SK-N-SH (cell line): ENCODE results near the gene DNAH6. TPM values are rescaled to one million over a fixed set of nuclear protein-coding genes. Genes with fewer than 3 reads are reported as not detected.

Experiments
- CTCF ChIA-PET: fragments of 300-600, 350-600 bp; formaldehyde crosslinking; extraction: SDS; loops from one replicate; lab custom pipeline; 2021; lab: Yijun Ruan, JAX
- POLR2A ChIA-PET: fragments of 350-600 bp; sonication (Branson Sonifier 250); formaldehyde crosslinking; extraction: SDS; loops from one replicate; lab custom pipeline; 2020; ENCODE audit warnings: antibody characterized with exemption, inconsistent platforms; lab: Yijun Ruan, JAX
- DNase-seq: peaks from one replicate; pipeline ENCODE4 v3.0.0; 2012
- H2AFZ ChIP-seq: fragments of 200-600 bp; sonication (generic); 2 replicates; pipeline ENCODE4 v1.8.1; 2016; ENCODE audit warnings: antibody characterized with exemption, mild to moderate bottlenecking, low read depth
- H3F3A ChIP-seq: fragments of 200-600 bp; sonication (generic); replicated peaks from 2 replicates; pipeline ENCODE3; 2016; ENCODE audit warnings: antibody characterized with exemption, mild to moderate bottlenecking; ENCODE audit not compliant: insufficient read depth
- H3K27ac ChIP-seq, 2 experiments: fragments of 200-500 bp in 1 of 2; fragments of 200-600 bp in 1 of 2; sonication (Bioruptor generic) in 1 of 2; sonication (generic), shearing (Covaris generic) in 1 of 2; 2 replicates each; pipeline versions ENCODE4 v1.5.1 to v1.6.1; 2014 to 2016; ENCODE audit warnings: low read depth in 2 of 2, inconsistent platforms in 1 of 2, low read length in 1 of 2, mild to moderate bottlenecking in 1 of 2, mixed read lengths in 1 of 2
- H3K27me3 ChIP-seq: fragments of 200-600 bp; sonication (generic), shearing (Covaris generic); 2 replicates; pipeline ENCODE4 v1.6.1; 2016; ENCODE audit warnings: mixed run types; ENCODE audit not compliant: insufficient read depth
- H3K36me3 ChIP-seq, 2 experiments: fragments of 200-500 bp in 1 of 2; fragments of 200-600 bp in 1 of 2; sonication (Bioruptor generic) in 1 of 2; sonication (generic) in 1 of 2; replicated peaks in 1 of 2; 2 replicates each; pipeline versions ENCODE3 to v1.5.1; 2014 to 2016; ENCODE audit warnings: low read length in 1 of 2, mild to moderate bottlenecking in 1 of 2; ENCODE audit not compliant: insufficient read depth in 2 of 2, control insufficient read depth in 1 of 2
- H3K4me1 ChIP-seq, 2 experiments: fragments of 200-500 bp in 1 of 2; fragments of 200-600 bp in 1 of 2; sonication (Bioruptor generic) in 1 of 2; sonication (generic), shearing (Covaris generic) in 1 of 2; 2 replicates each; pipeline versions ENCODE4 v1.5.1 to v1.6.1; 2014 to 2016; ENCODE audit warnings: low read depth in 1 of 2, low read length in 1 of 2, mixed run types in 1 of 2; ENCODE audit not compliant: insufficient read depth in 2 of 2, control insufficient read depth in 1 of 2
- H3K4me2 ChIP-seq: fragments of 200-600 bp; sonication (generic), shearing (Covaris generic); 2 replicates; pipeline ENCODE4 v1.6.1; 2017; ENCODE audit warnings: mixed run types
- H3K4me3 ChIP-seq, 2 experiments: fragments of 200-500 bp in 1 of 2; fragments of 200-600 bp in 1 of 2; sonication (Bioruptor generic) in 1 of 2; sonication (generic), shearing (Covaris generic) in 1 of 2; 2 replicates each; pipeline versions ENCODE4 v1.5.1 to v1.8.1; 2014 to 2016; ENCODE audit warnings: low read depth in 2 of 2, inconsistent platforms in 1 of 2, low read length in 1 of 2, mild to moderate bottlenecking in 1 of 2, mixed read lengths in 1 of 2, moderate library complexity in 1 of 2
- H3K79me2 ChIP-seq: fragments of 200-600 bp; sonication (generic); 2 replicates; pipeline ENCODE4 v1.8.1; 2017; ENCODE audit warnings: mild to moderate bottlenecking; ENCODE audit not compliant: insufficient read depth
- H3K9ac ChIP-seq: fragments of 200-600 bp; sonication (generic); 2 replicates; pipeline ENCODE4 v1.6.1; 2017; ENCODE audit warnings: mixed run types
- H3K9me2 ChIP-seq: fragments of 200-600 bp; sonication (generic); 2 replicates; pipeline ENCODE4 v1.6.1; 2017; ENCODE audit warnings: mixed run types
- H3K9me3 ChIP-seq: fragments of 200-600 bp; sonication (generic); 2 replicates; pipeline ENCODE4 v1.6.1; 2017; ENCODE audit warnings: mixed run types, mild to moderate bottlenecking, moderate library complexity
- H4K20me1 ChIP-seq: fragments of 200-600 bp; sonication (generic); 2 replicates; pipeline ENCODE4 v1.6.1; 2017; ENCODE audit warnings: mild to moderate bottlenecking, mixed run types; ENCODE audit not compliant: insufficient read depth
- CHD2 ChIP-seq: fragments of 150-350 bp; IDR thresholded peaks from 2 replicates; pipeline ENCODE4 v1.6.1; 2018; ENCODE audit warnings: low read length; ENCODE audit not compliant: partially characterized antibody
- CTCF ChIP-seq: fragments of 200-600 bp; sonication (generic); IDR thresholded peaks from 2 replicates; pipeline ENCODE4 v1.6.1; 2017; ENCODE audit warnings: antibody characterized with exemption, mild to moderate bottlenecking, moderate library complexity
- EP300 ChIP-seq, 2 experiments: IDR thresholded peaks; 2 replicates each; pipeline versions ENCODE4 v1.4.0 to v1.6.1; 2012; ENCODE audit warnings: borderline replicate concordance in 1 of 2, low read depth in 1 of 2, low read length in 1 of 2
- FOSL2 ChIP-seq: IDR thresholded peaks from 2 replicates; pipeline ENCODE4 v1.4.0; 2012; ENCODE audit warnings: low read depth, mild to moderate bottlenecking, moderate library complexity, borderline replicate concordance
- FOXJ3 ChIP-seq: sonication (generic); formaldehyde crosslinking; IDR thresholded peaks from 2 replicates; pipeline ENCODE4 v1.5.1; 2020; ENCODE audit warnings: mild to moderate bottlenecking, missing genetic modification reagents
- FOXM1 ChIP-seq: IDR thresholded peaks from 2 replicates; pipeline ENCODE4 v1.4.0; 2012; ENCODE audit warnings: low read depth, mild to moderate bottlenecking
- GATA2 ChIP-seq: sonication (generic); formaldehyde crosslinking; IDR thresholded peaks from 2 replicates; pipeline ENCODE4 v1.5.0; 2020; ENCODE audit warnings: mild to moderate bottlenecking, missing genetic modification reagents
- JUND ChIP-seq: IDR thresholded peaks from 2 replicates; pipeline ENCODE4 v1.4.0; 2012
- MEF2A ChIP-seq: IDR thresholded peaks from 2 replicates; pipeline ENCODE4 v1.4.0; 2012; ENCODE audit warnings: low read depth, borderline replicate concordance
- POLR2AphosphoS5 ChIP-seq: IDR thresholded peaks from 2 replicates; pipeline ENCODE4 v1.6.1; 2012; ENCODE audit warnings: low read depth, low read length
- SIN3A ChIP-seq: IDR thresholded peaks from 2 replicates; pipeline ENCODE4 v1.6.1; 2012; ENCODE audit warnings: low read depth, mild to moderate bottlenecking, low read length, moderate library complexity, borderline replicate concordance
- TAF1 ChIP-seq: IDR thresholded peaks from 2 replicates; pipeline ENCODE4 v1.6.1; 2012; ENCODE audit warnings: low read depth, mild to moderate bottlenecking, low read length, moderate library complexity, borderline replicate concordance
- TCF12 ChIP-seq: IDR thresholded peaks from 2 replicates; pipeline ENCODE4 v1.4.0; 2012
- TEAD4 ChIP-seq: IDR thresholded peaks from 2 replicates; pipeline ENCODE4 v1.4.0; 2012; ENCODE audit warnings: mild to moderate bottlenecking, borderline replicate concordance; ENCODE audit not compliant: insufficient read depth
- WGBS: methylation state at CpG from one replicate; pipeline ENCODE4 v1.1.6; 2017; ENCODE audit warnings: low lambda C conversion rate; 5-methylcytosine and 5-hydroxymethylcytosine counted together
- polyA plus RNA-seq, 3 experiments: library from polyadenylated mRNA; depleted of rRNA; stranded (reverse); fragments of >200 nt; gene quantifications; 2 replicates each; pipeline ENCODE4 v1.2.3, GENCODE V29; 2012
- TF ChIP-seq, protein P1 (sequence below): IDR thresholded peaks from 2 replicates; pipeline ENCODE4 v1.4.0; 2012; ENCODE audit warnings: low read depth, borderline replicate concordance
- TF ChIP-seq, protein P2 (sequence below): IDR thresholded peaks from 2 replicates; pipeline ENCODE4 v1.4.0; 2012; ENCODE audit warnings: low read depth, borderline replicate concordance

DNAH6 gene
- polyA plus RNA-seq, 1 of the 3 experiments (the other 2 are of a cell fraction), result 0.03 TPM

- CTCF ChIA-PET, result no interaction called here
- POLR2A ChIA-PET, result no interaction called here
- H2AFZ ChIP-seq, result no peak overlapping the region
These were observed 203.1 kb downstream of the DNAH6 start for GRCh38 chr2:84719434-84719833.

DNA sequence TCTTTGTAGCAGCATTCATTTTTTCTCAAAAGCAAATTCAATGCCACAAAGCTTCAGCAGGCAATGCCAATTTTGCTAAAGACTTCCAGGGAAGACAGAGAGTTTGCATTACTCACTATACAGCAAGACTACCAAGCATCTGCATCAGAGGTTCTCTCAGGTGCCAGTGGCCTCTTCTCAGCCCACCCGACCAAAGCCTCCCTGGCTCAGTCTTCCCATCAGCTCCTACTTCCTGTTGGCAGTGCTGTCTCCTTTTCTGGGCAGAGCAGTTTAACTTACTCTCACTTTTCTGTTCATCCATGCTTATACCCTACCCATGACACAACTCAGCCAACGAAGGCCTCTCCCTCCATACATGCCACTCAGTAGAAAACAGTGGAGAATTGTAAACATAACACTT lies 207.5 kb downstream of the DNAH6 start:
- Histone ChIP-seq H4K20me1 (no peaks in the 10 kb centered on the region), H3K79me2 (no peaks in the 10 kb centered on the region), H3K36me3 (no peaks in the 10 kb centered on the region), H3K4me2 (no peak overlapping the region), H3K27ac (no peak overlapping the region), H3K9me2 (no peaks in the 10 kb centered on the region), H3K4me3 (no peak overlapping the region), H3K4me1 (no peaks in the 10 kb centered on the region), H3F3A (no peaks in the 10 kb centered on the region), H3K9ac (no peak overlapping the region), H2AFZ (no peak overlapping the region), H3K27me3 (no peaks in the 10 kb centered on the region), H3K9me3 (no peaks in the 10 kb centered on the region)
- CTCF ChIA-PET, result no interaction called here
- POLR2A ChIA-PET, result no interaction called here
- 4% methylated on average over 2 of the region's 2 CpGs for WGBS
- DNase-seq, result no peak
- TF ChIP-seq TAF1, result no peak
- TF ChIP-seq, protein P1, sequence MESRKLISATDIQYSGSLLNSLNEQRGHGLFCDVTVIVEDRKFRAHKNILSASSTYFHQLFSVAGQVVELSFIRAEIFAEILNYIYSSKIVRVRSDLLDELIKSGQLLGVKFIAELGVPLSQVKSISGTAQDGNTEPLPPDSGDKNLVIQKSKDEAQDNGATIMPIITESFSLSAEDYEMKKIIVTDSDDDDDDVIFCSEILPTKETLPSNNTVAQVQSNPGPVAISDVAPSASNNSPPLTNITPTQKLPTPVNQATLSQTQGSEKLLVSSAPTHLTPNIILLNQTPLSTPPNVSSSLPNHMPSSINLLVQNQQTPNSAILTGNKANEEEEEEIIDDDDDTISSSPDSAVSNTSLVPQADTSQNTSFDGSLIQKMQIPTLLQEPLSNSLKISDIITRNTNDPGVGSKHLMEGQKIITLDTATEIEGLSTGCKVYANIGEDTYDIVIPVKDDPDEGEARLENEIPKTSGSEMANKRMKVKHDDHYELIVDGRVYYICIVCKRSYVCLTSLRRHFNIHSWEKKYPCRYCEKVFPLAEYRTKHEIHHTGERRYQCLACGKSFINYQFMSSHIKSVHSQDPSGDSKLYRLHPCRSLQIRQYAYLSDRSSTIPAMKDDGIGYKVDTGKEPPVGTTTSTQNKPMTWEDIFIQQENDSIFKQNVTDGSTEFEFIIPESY, result no peak
- TF ChIP-seq TEAD4, result no peak
- no peak for TF ChIP-seq CTCF
- no peak for TF ChIP-seq FOXM1
- no peak for TF ChIP-seq JUND
- TF ChIP-seq, all 33 proteins: peak for 0

More at GRCh38 chr2:84719434-84719833, 203.1 kb downstream of the DNAH6 start:
- no peaks in the 10 kb centered on the region for H3K9me2 ChIP-seq
- no peaks in the 10 kb centered on the region for H3K36me3 ChIP-seq
- H3K4me3 ChIP-seq, result no peak overlapping the region
- DNase-seq, result no peak
- no peaks in the 10 kb centered on the region for H3K79me2 ChIP-seq
- TF ChIP-seq EP300 (IDR thresholded peaks at IDR 0.05; ENCODE audit: borderline replicate concordance in 1 of 2, low read depth in 1 of 2, low read length in 1 of 2), result no peak
- no peak for TF ChIP-seq CHD2
- no peak for TF ChIP-seq TCF12
- TF ChIP-seq GATA2 (CRISPR knock-in tag), result no peak
- TF ChIP-seq JUND, result no peak
- TF ChIP-seq SIN3A, result no peak
- no peak for TF ChIP-seq MEF2A
- TF ChIP-seq POLR2AphosphoS5, result no peak
- TF ChIP-seq, protein P2, sequence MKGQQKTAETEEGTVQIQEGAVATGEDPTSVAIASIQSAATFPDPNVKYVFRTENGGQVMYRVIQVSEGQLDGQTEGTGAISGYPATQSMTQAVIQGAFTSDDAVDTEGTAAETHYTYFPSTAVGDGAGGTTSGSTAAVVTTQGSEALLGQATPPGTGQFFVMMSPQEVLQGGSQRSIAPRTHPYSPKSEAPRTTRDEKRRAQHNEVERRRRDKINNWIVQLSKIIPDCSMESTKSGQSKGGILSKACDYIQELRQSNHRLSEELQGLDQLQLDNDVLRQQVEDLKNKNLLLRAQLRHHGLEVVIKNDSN, result no peak
- TF ChIP-seq FOSL2, result no peak
- TF ChIP-seq, protein P1, result no peak
- TF ChIP-seq FOXJ3 (CRISPR knock-in tag), result no peak
- no peak overlapping the region for H3K9ac ChIP-seq
- no peak overlapping the region for H3K27ac ChIP-seq
- no peaks in the 10 kb centered on the region for H4K20me1 ChIP-seq
- WGBS, result 47% methylated on average over 6 of the region's 6 CpGs
- H3K27me3 ChIP-seq, result no peaks in the 10 kb centered on the region
- no peaks in the 10 kb centered on the region for H3K9me3 ChIP-seq
- no peaks in the 10 kb centered on the region for H3F3A ChIP-seq
- no peaks in the 10 kb centered on the region for H3K4me1 ChIP-seq
- H3K4me2 ChIP-seq, result no peak overlapping the region
